HEK293 (cell line): ENCODE measurements around the gene ALOX15.
A peak's percentile ranks its signal among the peaks of the same experiment; 100 is the strongest.

ENCODE experiments used
- CTCF ChIA-PET: fragments of 350-600 bp; formaldehyde crosslinking; extraction: SDS; loops from one replicate; lab custom pipeline; 2021; ENCODE audit warnings: antibody characterized with exemption; lab: Yijun Ruan, JAX
- POLR2A ChIA-PET: fragments of 300-600 bp; formaldehyde crosslinking; extraction: SDS; loops from one replicate; lab custom pipeline; 2020; ENCODE audit warnings: antibody characterized with exemption, inconsistent platforms; lab: Yijun Ruan, JAX
- H3K27ac ChIP-seq: fragments of 200-500 bp; sonication (Bioruptor generic); 2 replicates; pipeline ENCODE4 v1.5.1; 2014; ENCODE audit warnings: low read depth, low read length, control low read depth, inconsistent platforms; ENCODE audit errors: extremely low read depth
- H3K36me3 ChIP-seq, 2 experiments: fragments of 200-500 bp in 1 of 2; sonication (Bioruptor generic) in 1 of 2; 1 replicate in 1 of 2; 2 replicates in 1 of 2; pipeline ENCODE4 v1.5.1; 2014 to 2017; ENCODE audit warnings: inconsistent platforms in 2 of 2, low read length in 2 of 2; ENCODE audit not compliant: control insufficient read depth in 2 of 2, insufficient read depth in 1 of 2
- H3K4me1 ChIP-seq: fragments of 200-500 bp; sonication (Bioruptor generic); 2 replicates; pipeline ENCODE4 v1.5.1; 2014; ENCODE audit warnings: mild to moderate bottlenecking, low read length, inconsistent platforms; ENCODE audit not compliant: control insufficient read depth, insufficient read depth
- H3K4me3 ChIP-seq: 2 replicates; pipeline ENCODE4 v1.5.1; 2011; ENCODE audit warnings: low read depth, mild to moderate bottlenecking, control low read depth, low read length, moderate library complexity
- H3K9me3 ChIP-seq: fragments of 200-500 bp; sonication (Bioruptor generic); 2 replicates; pipeline ENCODE4 v1.5.1; 2014; ENCODE audit warnings: low read depth, low read length, inconsistent platforms; ENCODE audit not compliant: control insufficient read depth, insufficient read depth
- GLIS2 ChIP-seq: fragments of 450-650 bp; formaldehyde crosslinking; IDR thresholded peaks from 2 replicates; pipeline ENCODE4 v1.5.1; 2016; ENCODE audit warnings: missing biosample characterization, missing genetic modification characterization
- KLF17 ChIP-seq: fragments of 450-650 bp; formaldehyde crosslinking; IDR thresholded peaks from 2 replicates; pipeline ENCODE4 v1.5.1; 2016; ENCODE audit warnings: missing biosample characterization, missing genetic modification characterization
- MEIS1 ChIP-seq: sonication (generic); formaldehyde crosslinking; IDR thresholded peaks from 2 replicates; pipeline ENCODE4 v1.8.1; 2022; ENCODE audit warnings: missing genetic modification reagents, mild to moderate bottlenecking, borderline replicate concordance
- RBAK ChIP-seq: fragments of 450-650 bp; formaldehyde crosslinking; IDR thresholded peaks from 2 replicates; pipeline ENCODE4 v1.5.1; 2016; ENCODE audit warnings: missing biosample characterization, missing genetic modification characterization
- REPIN1 ChIP-seq: fragments of 450-650 bp; formaldehyde crosslinking; IDR thresholded peaks from 2 replicates; pipeline ENCODE4 v1.5.1; 2017; ENCODE audit warnings: missing biosample characterization, missing genetic modification characterization, low read depth
- SCRT1 ChIP-seq: fragments of 450-650 bp; formaldehyde crosslinking; IDR thresholded peaks from 2 replicates; pipeline ENCODE4 v1.5.1; 2016; ENCODE audit warnings: missing biosample characterization, missing genetic modification characterization, borderline replicate concordance
- ZFP3 ChIP-seq: fragments of 450-650 bp; formaldehyde crosslinking; IDR thresholded peaks from 2 replicates; pipeline ENCODE4 v1.5.1; 2016; ENCODE audit warnings: low read depth, missing biosample characterization, missing genetic modification characterization
- ZNF114 ChIP-seq: fragments of 450-650 bp; formaldehyde crosslinking; IDR thresholded peaks from 2 replicates; pipeline ENCODE4 v1.5.0; 2017; ENCODE audit warnings: missing biosample characterization, missing genetic modification characterization
- ZNF138 ChIP-seq: fragments of 450-650 bp; formaldehyde crosslinking; IDR thresholded peaks from 2 replicates; pipeline ENCODE4 v1.5.1; 2016; ENCODE audit warnings: missing biosample characterization, missing genetic modification characterization, borderline replicate concordance
- ZNF175 ChIP-seq: fragments of 450-650 bp; formaldehyde crosslinking; IDR thresholded peaks from 2 replicates; pipeline ENCODE4 v1.5.1; 2016; ENCODE audit warnings: missing biosample characterization, missing genetic modification characterization
- ZNF18 ChIP-seq: fragments of 450-650 bp; formaldehyde crosslinking; IDR thresholded peaks from 2 replicates; pipeline ENCODE4 v1.5.1; 2016; ENCODE audit warnings: missing biosample characterization, missing genetic modification characterization
- ZNF184 ChIP-seq: fragments of 450-650 bp; IDR thresholded peaks from 2 replicates; pipeline ENCODE4 v1.5.1; 2018; ENCODE audit warnings: missing biosample characterization, mild to moderate bottlenecking, missing genetic modification characterization
- ZNF202 ChIP-seq: fragments of 450-650 bp; formaldehyde crosslinking; IDR thresholded peaks from 2 replicates; pipeline ENCODE4 v1.5.1; 2016; ENCODE audit warnings: missing biosample characterization, missing genetic modification characterization, borderline replicate concordance
- ZNF214 ChIP-seq: fragments of 450-650 bp; formaldehyde crosslinking; IDR thresholded peaks from 2 replicates; pipeline ENCODE4 v1.5.1; 2017; ENCODE audit warnings: missing biosample characterization, mild to moderate bottlenecking, missing genetic modification characterization, borderline replicate concordance
- ZNF23 ChIP-seq: fragments of 450-650 bp; formaldehyde crosslinking; IDR thresholded peaks from 2 replicates; pipeline ENCODE4 v1.5.1; 2016; ENCODE audit warnings: missing biosample characterization, missing genetic modification characterization, borderline replicate concordance
- ZNF324 ChIP-seq: fragments of 450-650 bp; formaldehyde crosslinking; IDR thresholded peaks from 2 replicates; pipeline ENCODE4 v1.5.1; 2016; ENCODE audit warnings: missing biosample characterization, missing genetic modification characterization
- ZNF341 ChIP-seq: fragments of 450-650 bp; formaldehyde crosslinking; IDR thresholded peaks from 2 replicates; pipeline ENCODE4; 2016; ENCODE audit warnings: low read depth, missing biosample characterization, missing genetic modification characterization
- ZNF354C ChIP-seq: fragments of 450-650 bp; formaldehyde crosslinking; IDR thresholded peaks from 2 replicates; pipeline ENCODE4 v1.5.1; 2016; ENCODE audit warnings: missing biosample characterization, missing genetic modification characterization, low read depth, borderline replicate concordance
- ZNF510 ChIP-seq: fragments of 450-650 bp; formaldehyde crosslinking; IDR thresholded peaks from 2 replicates; pipeline ENCODE4 v1.5.1; 2018; ENCODE audit warnings: mild to moderate bottlenecking, missing genetic modification characterization, missing biosample characterization; ENCODE audit not compliant: insufficient replicate concordance
- ZNF530 ChIP-seq: fragments of 450-650 bp; formaldehyde crosslinking; IDR thresholded peaks from 2 replicates; pipeline ENCODE4 v1.5.1; 2016; ENCODE audit warnings: low read depth, missing biosample characterization, missing genetic modification characterization
- ZNF623 ChIP-seq: fragments of 450-650 bp; formaldehyde crosslinking; IDR thresholded peaks from 2 replicates; pipeline ENCODE4 v1.5.1; 2016; ENCODE audit warnings: missing biosample characterization, missing genetic modification characterization
- ZNF645 ChIP-seq: fragments of 450-650 bp; formaldehyde crosslinking; IDR thresholded peaks from 2 replicates; pipeline ENCODE4; 2016; ENCODE audit warnings: missing biosample characterization, missing genetic modification characterization
- ZNF704 ChIP-seq: fragments of 450-650 bp; formaldehyde crosslinking; IDR thresholded peaks from 2 replicates; pipeline ENCODE4 v1.5.1; 2016; ENCODE audit warnings: missing biosample characterization, missing genetic modification characterization
- ZNF768 ChIP-seq: fragments of 450-650 bp; formaldehyde crosslinking; IDR thresholded peaks from 2 replicates; pipeline ENCODE4 v1.5.1; 2018; ENCODE audit warnings: missing biosample characterization, mild to moderate bottlenecking, missing genetic modification characterization
- ZNF843 ChIP-seq: fragments of 450-650 bp; formaldehyde crosslinking; IDR thresholded peaks from 2 replicates; pipeline ENCODE4 v1.5.1; 2016; ENCODE audit warnings: missing biosample characterization, missing genetic modification characterization

Gene ALOX15

GRCh38 chr17:4617590-4618351 lies 23.7 kb downstream of the ALOX15 start (continued):
- TF ChIP-seq ZNF645 (tag by site-specific recombination) (no peak), ZNF768 (no peak), REPIN1 (tag by site-specific recombination) (no peak), GLIS2 (tag by site-specific recombination) (no peak), ZNF324 (tag by site-specific recombination) (no peak), KLF17 (tag by site-specific recombination) (no peak)
- TF ChIP-seq, all 188 proteins: peak for 0

- POLR2A ChIA-PET: interaction anchor here (0.6 kb wide), 1 partner anchor 15 kb away, joined by 7 read pairs; no protein-coding TSS in a partner anchor
These were observed 24.4 kb downstream of the ALOX15 start for GRCh38 chr17:4617090-4617489.

GRCh38 chr17:4616476-4616875 lies 25.0 kb downstream of the ALOX15 start:
- Histone ChIP-seq H3K27ac (no peak overlapping the region), H3K36me3 (no peaks in the 10 kb centered on the region), H3K4me1 (no peaks in the 10 kb centered on the region), H3K4me3 (no peak overlapping the region)
- TF ChIP-seq ZFP3 (tag by site-specific recombination) (no peak), SCRT1 (0 out of 2 replicates have a peak, but pooled peaks have one; percentile 18), ZNF623 (tag by site-specific recombination) (no peak)
- TF ChIP-seq, all 188 proteins: peak for 1
- CTCF ChIA-PET: interaction anchor here (0.6 to 3.8 kb wide), 5 partner anchors 9 to 106 kb away, joined by 3 to 34 read pairs (median 5); no protein-coding TSS in a partner anchor
- H3K9me3 ChIP-seq: no peaks in the 10 kb centered on the region
- POLR2A ChIA-PET: interaction anchor here (0.6 kb wide), 1 partner anchor 14 kb away, joined by 7 read pairs; no protein-coding TSS in a partner anchor

More at GRCh38 chr17:4617090-4617489, 24.4 kb downstream of the ALOX15 start:
- CTCF ChIA-PET: interaction anchor here (0.5 to 3.8 kb wide), 3 partner anchors 9 to 325 kb away, joined by 3 to 34 read pairs (median 13); no protein-coding TSS in a partner anchor
- Histone ChIP-seq H3K9me3 (no peaks in the 10 kb centered on the region), H3K36me3 (no peaks in the 10 kb centered on the region), H3K27ac (no peak overlapping the region), H3K4me1 (no peaks in the 10 kb centered on the region), H3K4me3 (no peak overlapping the region)
- no peak for TF ChIP-seq ZNF23 (tag by site-specific recombination)
- no peak for TF ChIP-seq ZNF843 (tag by site-specific recombination)
- no peak for TF ChIP-seq ZNF341 (tag by site-specific recombination)
- TF ChIP-seq ZNF354C (tag by site-specific recombination): no peak
- no peak for TF ChIP-seq ZNF214
- TF ChIP-seq ZNF530 (tag by site-specific recombination): no peak
- TF ChIP-seq, all 188 proteins: peak for 0

GRCh38 chr17:4610656-4611055 lies 30.8 kb downstream of the ALOX15 start:
- Histone ChIP-seq H3K36me3 (no peaks in the 10 kb centered on the region), H3K27ac (no peak overlapping the region), H3K4me3 (no peak overlapping the region), H3K4me1 (peaks cover 14% of the 10 kb centered on the region), H3K9me3 (no peaks in the 10 kb centered on the region)
- ChIA-PET CTCF (interaction anchor here (0.5 to 2.6 kb wide), 6 partner anchors 14 to 106 kb away, joined by 3 to 13 read pairs (median 4); no protein-coding TSS in a partner anchor), POLR2A (interaction anchor here (0.6 to 0.9 kb wide), 2 partner anchors 26 to 1749 kb away, joined by 3 read pairs; partner anchors contain the start of gene SMTNL2)
- TF ChIP-seq ZNF202 (tag by site-specific recombination) (no peak), ZNF184 (tag by site-specific recombination) (no peak), ZNF510 (tag by site-specific recombination) (no peak), ZNF175 (tag by site-specific recombination) (no peak), RBAK (tag by site-specific recombination) (no peak), ZNF18 (no peak), ZNF704 (no peak), ZNF114 (tag by site-specific recombination) (no peak), MEIS1 (no peak), ZNF138 (tag by site-specific recombination) (no peak)
